ENCODE data around the gene KIAA0040. TPM values are rescaled to one million over a fixed set of nuclear protein-coding genes. Genes with fewer than 3 reads are reported as not detected.

Gene KIAA0040
- total RNA-seq, 1 donor from 2014 or later, result 2.4 TPM

DNA sequence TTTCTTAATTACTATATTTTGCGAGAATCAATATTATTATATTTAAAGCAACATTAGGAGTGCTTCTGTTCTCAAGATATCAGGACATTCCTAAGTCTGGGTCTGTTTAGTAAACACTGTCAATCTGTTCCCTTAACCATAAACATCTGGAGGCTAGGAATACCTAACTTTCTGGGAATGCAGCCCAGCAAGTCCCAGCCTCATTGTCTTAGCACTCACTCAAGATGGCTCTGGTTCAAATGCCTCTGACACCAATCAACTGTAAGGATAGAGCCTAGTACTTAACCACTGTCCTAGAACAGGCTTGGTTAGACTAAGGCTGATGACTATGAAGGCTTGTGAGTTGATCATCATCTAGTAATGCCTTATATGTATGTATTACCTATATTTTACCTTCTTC lies 63.4 kb downstream of the KIAA0040 start:
- Mint-ChIP-seq H3K36me3 (ENCODE audit: insufficient read depth) (no peaks in the 10 kb centered on the region), H3K27ac (no peak overlapping the region), H3K4me1 (ENCODE audit: low read depth) (peaks cover 2% of the 10 kb centered on the region), H3K9me3 (ENCODE audit: low read depth) (no peaks in the 10 kb centered on the region), H3K27me3 (no peaks in the 10 kb centered on the region), H3K4me3 (ENCODE audit: low read depth) (no peak overlapping the region)
- no peak for DNase-seq (ENCODE audit: low spot score, unreplicated experiment)
- TF ChIP-seq, protein P1, sequence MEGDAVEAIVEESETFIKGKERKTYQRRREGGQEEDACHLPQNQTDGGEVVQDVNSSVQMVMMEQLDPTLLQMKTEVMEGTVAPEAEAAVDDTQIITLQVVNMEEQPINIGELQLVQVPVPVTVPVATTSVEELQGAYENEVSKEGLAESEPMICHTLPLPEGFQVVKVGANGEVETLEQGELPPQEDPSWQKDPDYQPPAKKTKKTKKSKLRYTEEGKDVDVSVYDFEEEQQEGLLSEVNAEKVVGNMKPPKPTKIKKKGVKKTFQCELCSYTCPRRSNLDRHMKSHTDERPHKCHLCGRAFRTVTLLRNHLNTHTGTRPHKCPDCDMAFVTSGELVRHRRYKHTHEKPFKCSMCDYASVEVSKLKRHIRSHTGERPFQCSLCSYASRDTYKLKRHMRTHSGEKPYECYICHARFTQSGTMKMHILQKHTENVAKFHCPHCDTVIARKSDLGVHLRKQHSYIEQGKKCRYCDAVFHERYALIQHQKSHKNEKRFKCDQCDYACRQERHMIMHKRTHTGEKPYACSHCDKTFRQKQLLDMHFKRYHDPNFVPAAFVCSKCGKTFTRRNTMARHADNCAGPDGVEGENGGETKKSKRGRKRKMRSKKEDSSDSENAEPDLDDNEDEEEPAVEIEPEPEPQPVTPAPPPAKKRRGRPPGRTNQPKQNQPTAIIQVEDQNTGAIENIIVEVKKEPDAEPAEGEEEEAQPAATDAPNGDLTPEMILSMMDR (IDR thresholded peaks at IDR 0.05; ENCODE audit: unreplicated experiment), result no peak

DNA sequence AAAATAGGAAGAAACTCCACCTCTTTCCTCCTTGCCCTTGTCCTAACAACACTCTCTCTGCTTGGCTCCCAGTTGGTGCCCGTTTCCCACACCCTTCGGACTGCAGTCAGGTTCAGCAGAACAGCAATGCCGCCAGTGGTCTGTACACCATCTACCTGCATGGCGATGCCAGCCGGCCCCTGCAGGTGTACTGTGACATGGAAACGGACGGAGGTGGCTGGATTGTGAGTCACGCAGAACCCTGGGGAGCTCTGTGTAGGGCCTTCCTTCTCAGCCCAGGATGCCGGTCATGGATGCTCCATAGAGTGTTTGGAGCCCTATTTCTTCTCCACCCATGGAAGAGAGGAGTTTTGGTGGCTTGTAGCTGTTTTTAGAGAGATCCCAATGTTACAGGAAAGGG lies 64.1 kb downstream of the KIAA0040 start:
- no peaks in the 10 kb centered on the region for H3K36me3 Mint-ChIP-seq (ENCODE audit: insufficient read depth)
- DNase-seq (ENCODE audit: low spot score, unreplicated experiment), result no peak
- H3K4me1 Mint-ChIP-seq (ENCODE audit: low read depth), result peaks cover 2% of the 10 kb centered on the region
- H3K4me3 Mint-ChIP-seq (ENCODE audit: low read depth), result no peak overlapping the region
- no peaks in the 10 kb centered on the region for H3K9me3 Mint-ChIP-seq (ENCODE audit: low read depth)
- TF ChIP-seq, protein P1 (IDR thresholded peaks at IDR 0.05; ENCODE audit: unreplicated experiment), result no peak
- no peak overlapping the region for H3K27ac Mint-ChIP-seq
- H3K27me3 Mint-ChIP-seq, result no peaks in the 10 kb centered on the region

DNA sequence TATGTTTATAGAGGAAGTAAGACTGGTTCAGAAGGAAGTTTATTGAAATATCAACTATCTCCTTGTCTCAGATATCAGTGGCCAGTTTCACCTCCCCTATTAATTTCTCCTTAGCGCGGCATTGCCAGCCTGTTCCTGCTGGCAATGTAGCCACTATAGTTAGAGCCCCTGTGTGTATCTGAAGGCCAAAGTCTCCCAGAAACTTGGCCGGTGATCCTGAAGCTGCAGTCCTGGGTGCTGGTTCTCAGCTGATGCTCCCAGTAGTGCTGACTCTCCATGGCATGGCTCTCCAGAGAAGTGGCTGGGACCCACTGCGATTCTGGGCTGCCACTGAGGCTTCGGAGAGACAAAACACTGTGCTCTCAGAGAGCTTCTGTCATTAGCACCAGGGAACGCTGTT lies 65.0 kb downstream of the KIAA0040 start:
- peaks cover 2% of the 10 kb centered on the region for H3K4me1 Mint-ChIP-seq (ENCODE audit: low read depth)
- TF ChIP-seq, protein P1 (IDR thresholded peaks at IDR 0.05; ENCODE audit: unreplicated experiment), result no peak
- no peaks in the 10 kb centered on the region for H3K27me3 Mint-ChIP-seq
- H3K9me3 Mint-ChIP-seq (ENCODE audit: low read depth), result no peaks in the 10 kb centered on the region
- DNase-seq (ENCODE audit: low spot score, unreplicated experiment), result no peak
- no peaks in the 10 kb centered on the region for H3K36me3 Mint-ChIP-seq (ENCODE audit: insufficient read depth)
- no peak overlapping the region for H3K4me3 Mint-ChIP-seq (ENCODE audit: low read depth)
- no peak overlapping the region for H3K27ac Mint-ChIP-seq

DNA sequence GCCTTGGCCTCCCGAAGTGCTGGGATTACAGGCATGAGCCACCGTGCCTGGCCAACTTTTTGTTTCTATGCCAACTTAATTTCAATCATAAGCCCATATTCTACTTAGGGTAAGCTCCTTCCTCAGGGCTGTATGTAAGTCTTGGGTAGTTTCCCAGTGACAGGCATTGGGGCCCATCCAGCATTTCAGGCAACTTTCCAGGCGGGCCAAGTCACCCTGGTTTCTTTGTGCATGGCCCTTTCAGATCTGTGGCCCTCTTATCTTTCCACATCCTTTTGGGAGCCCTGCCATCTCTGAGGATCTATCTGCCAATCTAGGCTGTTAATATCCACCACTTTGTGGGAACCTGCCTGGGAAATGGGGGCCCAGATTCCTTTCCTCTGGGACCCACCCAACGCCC lies 66.2 kb downstream of the KIAA0040 start:
- H3K27ac Mint-ChIP-seq, result no peak overlapping the region
- no peak overlapping the region for H3K4me3 Mint-ChIP-seq (ENCODE audit: low read depth)
- peaks cover 2% of the 10 kb centered on the region for H3K4me1 Mint-ChIP-seq (ENCODE audit: low read depth)
- TF ChIP-seq, protein P1 (IDR thresholded peaks at IDR 0.05; ENCODE audit: unreplicated experiment), result no peak
- H3K36me3 Mint-ChIP-seq (ENCODE audit: insufficient read depth), result no peaks in the 10 kb centered on the region
- H3K27me3 Mint-ChIP-seq, result no peaks in the 10 kb centered on the region
- no peak for DNase-seq (ENCODE audit: low spot score, unreplicated experiment)
- no peaks in the 10 kb centered on the region for H3K9me3 Mint-ChIP-seq (ENCODE audit: low read depth)

DNA sequence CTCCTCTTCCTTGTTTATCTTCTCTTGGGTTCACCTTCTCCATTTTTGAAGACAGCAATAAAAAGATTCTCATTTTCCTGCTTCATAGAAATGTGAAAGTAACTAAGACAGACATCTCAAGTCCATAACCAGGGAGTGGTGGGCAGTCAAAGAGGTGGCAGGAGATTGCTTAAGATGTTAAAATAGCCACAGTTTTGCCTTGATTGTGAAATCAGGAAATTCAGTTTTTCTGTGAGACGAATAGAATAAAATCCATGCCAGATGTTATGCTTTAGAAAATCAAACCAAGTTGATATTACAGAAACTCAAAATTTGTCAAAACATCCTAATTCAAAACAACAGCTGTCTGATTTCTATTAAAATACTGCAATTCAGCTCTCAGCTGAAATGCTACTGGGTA lies 67.7 kb downstream of the KIAA0040 start:
- Mint-ChIP-seq H3K27me3 (no peaks in the 10 kb centered on the region), H3K36me3 (ENCODE audit: insufficient read depth) (no peaks in the 10 kb centered on the region), H3K9me3 (ENCODE audit: low read depth) (no peaks in the 10 kb centered on the region), H3K4me3 (ENCODE audit: low read depth) (no peak overlapping the region), H3K4me1 (ENCODE audit: low read depth) (no peaks in the 10 kb centered on the region), H3K27ac (no peak overlapping the region)
- TF ChIP-seq, protein P1 (IDR thresholded peaks at IDR 0.05; ENCODE audit: unreplicated experiment), result no peak
- no peak for DNase-seq (ENCODE audit: low spot score, unreplicated experiment)

All from progenitor cell of endocrine pancreas (in vitro differentiated cells).